Spleen (tissue), 11 donors: ENCODE data around the gene DEUP1. TPM values are rescaled to one million over a fixed set of nuclear protein-coding genes. Genes with fewer than 3 reads are reported as not detected.

ENCODE experiments used
- DNase-seq: peaks from one replicate; pipeline ENCODE4 v3.0.0-alpha.2; 2020
- H3K27ac ChIP-seq, 8 donors: fragments of 200-600 bp; sonication (generic) in 7 of 8; 1 replicate in 4 of 8; 2 replicates in 4 of 8; pipeline versions ENCODE4 v1.5.0 to v1.8.0; 2016 to 2021; ENCODE audit warnings: inconsistent platforms in 4 of 8, mild to moderate bottlenecking in 4 of 8, moderate library complexity in 1 of 8
- H3K27me3 ChIP-seq, 7 donors: fragments of 200-600 bp; sonication (generic) in 6 of 7; replicated peaks in 1 of 7; 1 replicate in 4 of 7; 2 replicates in 3 of 7; pipeline versions ENCODE4 v1.5.0 to v1.8.0; 2016 to 2021; ENCODE audit warnings: inconsistent platforms in 3 of 7, mild to moderate bottlenecking in 1 of 7
- H3K36me3 ChIP-seq, 6 donors: fragments of 200-600 bp; sonication (generic) in 5 of 6; 1 replicate in 4 of 6; 2 replicates in 2 of 6; pipeline versions ENCODE4 v1.5.0 to v1.8.0; 2016 to 2021; ENCODE audit warnings: inconsistent platforms in 2 of 6
- H3K4me1 ChIP-seq, 6 donors: fragments of 200-600 bp; sonication (generic) in 5 of 6; 1 replicate in 3 of 6; 2 replicates in 3 of 6; pipeline versions ENCODE4 v1.5.0 to v1.8.0; 2016 to 2021; ENCODE audit warnings: inconsistent platforms in 3 of 6
- H3K4me3 ChIP-seq, 8 donors: fragments of 200-600 bp; sonication (generic) in 7 of 8; 1 replicate in 4 of 8; 2 replicates in 4 of 8; pipeline versions ENCODE4 v1.5.0 to v1.8.0; 2016 to 2021; ENCODE audit warnings: inconsistent platforms in 4 of 8, mild to moderate bottlenecking in 4 of 8, moderate library complexity in 2 of 8
- H3K9me3 ChIP-seq, 8 donors: fragments of 200-600 bp; sonication (generic) in 7 of 8; 1 replicate in 4 of 8; 2 replicates in 4 of 8; pipeline versions ENCODE4 v1.5.0 to v1.8.0; 2016 to 2021; ENCODE audit warnings: inconsistent platforms in 4 of 8
- CTCF ChIP-seq, 11 experiments: fragments of 200-600 bp in 7 of 11; fragments of 450-650 bp in 4 of 11; sonication (generic) in 4 of 11; IDR thresholded peaks in 8 of 11; conservative IDR thresholded peaks in 3 of 11; 1 replicate in 7 of 11; 2 replicates in 4 of 11; pipeline versions ENCODE4 v1.4.0 to v1.8.0; 2016 to 2021; ENCODE audit warnings: antibody characterized with exemption in 11 of 11, inconsistent platforms in 4 of 11, mild to moderate bottlenecking in 1 of 11
- POLR2A ChIP-seq, 3 donors: fragments of 450-650 bp; IDR thresholded peaks; one replicate each; pipeline ENCODE4 v1.5.1; 2017; ENCODE audit warnings: antibody characterized with exemption in 3 of 3, mild to moderate bottlenecking in 1 of 3
- POLR2AphosphoS5 ChIP-seq, 3 donors: sonication (generic); formaldehyde crosslinking; IDR thresholded peaks; one replicate each; pipeline ENCODE4 v1.5.1; 2017; ENCODE audit warnings: antibody characterized with exemption in 3 of 3
- WGBS, 5 donors: extraction: QIAGEN DNeasy Blood & Tissue Kit in 3 of 5; methylation state at CpG; one replicate each; pipeline versions ENCODE4 v1.1.5 to v1.1.7; 2013 to 2018; 5-methylcytosine and 5-hydroxymethylcytosine counted together
- intact Hi-C: fragments of 100-400 bp; cut with DNase I; formaldehyde crosslinking; loops from one replicate; pipeline ENCODE4 v1.15.0; 2023; ENCODE audit warnings: low total_unique reads
- polyA plus RNA-seq, 3 donors: library from polyadenylated mRNA; stranded (reverse); fragments of 200-250 nt; gene quantifications; one replicate each; pipeline ENCODE4 v1.2.1, GENCODE V29; 2013
- total RNA-seq, 7 donors: library from RNA; depleted of rRNA in 3 of 7; stranded (reverse); fragments of >200 nt in 3 of 7; fragmentation: NEBNext Ultra II Directional in 4 of 7; extraction: Animal tissue kit (Norgen Biotek cat#: 25700) in 4 of 7; gene quantifications; one replicate each; pipeline versions ENCODE4 v1.1.0 to v1.2.1, GENCODE V29; 2016 to 2021
- donor health status: healthy with polysubstance abuse.
- donor health status: DM: no; HTN: no; CAD: no; lungs with moderate emphysema.
- donor health status: DM: no; HTN: no; CAD: no.
- donor health status: Bipolar disorder and iron deficiency.
- donor health status: healthy.
- donor health status: DM: no; HTN: no; CAD: no.
- donor health status: DM: yes; HTN: yes; CAD: no.

The DEUP1 gene
- total and polyA plus RNA-seq, 10 donors: 0.03 TPM; not detected in 9

- TF ChIP-seq POLR2A (IDR thresholded peaks at IDR 0.05): no peak
- TF ChIP-seq CTCF (IDR thresholded peaks at IDR 0.05 in 8 of 11, conservative IDR thresholded peaks at IDR 0.05 in 3 of 11): no peak
- no peak for TF ChIP-seq POLR2AphosphoS5 (IDR thresholded peaks at IDR 0.05)
- Histone ChIP-seq H3K4me3 (no peak overlapping the region), H3K9me3 (no peaks in the 10 kb centered on the region), H3K36me3 (no peaks in the 10 kb centered on the region), H3K27ac (no peak overlapping the region), H3K4me1 (no peaks in the 10 kb centered on the region), H3K27me3 (no peaks in the 10 kb centered on the region)
- DNase-seq: no peak
- intact Hi-C loops: no loop called here
Measured at GRCh38 chr11:93394488-93394887, 63.9 kb downstream of the DEUP1 start.

- no peak for DNase-seq
- 74 to 84% (median 82%) methylated on average over 3 of the region's 3 CpGs for WGBS, 5 donors
- intact Hi-C loops: no loop called here
Measured at GRCh38 chr11:93396316-93396715, 65.8 kb downstream of the DEUP1 start.

GRCh38 chr11:93403930-93404329 lies 73.4 kb downstream of the DEUP1 start:
- intact Hi-C loops: no loop called here
- no peaks in the 10 kb centered on the region for H3K27me3 ChIP-seq
- no peak overlapping the region for H3K27ac ChIP-seq
- DNase-seq: no peak
- H3K4me3 ChIP-seq: no peak overlapping the region
- 84 to 91% (median 85%) methylated on average over 3 of the region's 3 CpGs for WGBS, 5 donors
- H3K36me3 ChIP-seq: no peaks in the 10 kb centered on the region
- no peak for TF ChIP-seq POLR2AphosphoS5 (IDR thresholded peaks at IDR 0.05)
- TF ChIP-seq CTCF (IDR thresholded peaks at IDR 0.05 in 8 of 11, conservative IDR thresholded peaks at IDR 0.05 in 3 of 11): no peak
- no peak for TF ChIP-seq POLR2A (IDR thresholded peaks at IDR 0.05)
- H3K4me1 ChIP-seq: no peaks in the 10 kb centered on the region
- H3K9me3 ChIP-seq: no peaks in the 10 kb centered on the region

More at GRCh38 chr11:93396316-93396715, 65.8 kb downstream of the DEUP1 start:
- Histone ChIP-seq H3K27ac (no peak overlapping the region), H3K4me1 (no peaks in the 10 kb centered on the region), H3K4me3 (no peak overlapping the region), H3K9me3 (no peaks in the 10 kb centered on the region), H3K36me3 (no peaks in the 10 kb centered on the region), H3K27me3 (no peaks in the 10 kb centered on the region)
- TF ChIP-seq POLR2A (IDR thresholded peaks at IDR 0.05) (no peak), POLR2AphosphoS5 (IDR thresholded peaks at IDR 0.05) (no peak), CTCF (IDR thresholded peaks at IDR 0.05 in 8 of 11, conservative IDR thresholded peaks at IDR 0.05 in 3 of 11) (no peak)

- no peaks in the 10 kb centered on the region for H3K9me3 ChIP-seq
- H3K4me3 ChIP-seq: no peak overlapping the region
- no peaks in the 10 kb centered on the region for H3K27me3 ChIP-seq
- H3K27ac ChIP-seq: no peak overlapping the region
- H3K36me3 ChIP-seq: no peaks in the 10 kb centered on the region
- intact Hi-C loops: no loop called here
- TF ChIP-seq CTCF (IDR thresholded peaks at IDR 0.05 in 8 of 11, conservative IDR thresholded peaks at IDR 0.05 in 3 of 11): no peak
- no peak for TF ChIP-seq POLR2A (IDR thresholded peaks at IDR 0.05)
- no peak for TF ChIP-seq POLR2AphosphoS5 (IDR thresholded peaks at IDR 0.05)
- H3K4me1 ChIP-seq: no peaks in the 10 kb centered on the region
- 83 to 90% (median 88%) methylated on average over 2 of the region's 2 CpGs for WGBS, 5 donors
- no peak for DNase-seq
Measured at GRCh38 chr11:93407777-93408401, 77.3 kb downstream of the DEUP1 start.
